HEK293T (cell line): Measurements from ENCODE around the gene C2CD2.

Experiments used
- CTCF ChIA-PET: fragments of 350-600 bp; formaldehyde crosslinking; extraction: SDS; loops from one replicate; lab custom pipeline; 2021; ENCODE audit warnings: antibody characterized with exemption, inconsistent platforms; lab: Yijun Ruan, JAX
- POLR2A ChIA-PET: fragments of 350-600 bp; formaldehyde crosslinking; extraction: SDS; loops from one replicate; lab custom pipeline; 2020; ENCODE audit warnings: antibody characterized with exemption, inconsistent platforms; lab: Yijun Ruan, JAX
- DNase-seq: peaks from one replicate; pipeline ENCODE4 v3.0.0; 2012; ENCODE audit warnings: mixed read lengths; ENCODE audit errors: extremely low spot score
- ARNT ChIP-seq: fragments of 450-650 bp; IDR thresholded peaks from 2 replicates; pipeline ENCODE4 v1.6.1; 2017; ENCODE audit warnings: mild to moderate bottlenecking
- BHLHE40 ChIP-seq: fragments of 450-650 bp; IDR thresholded peaks from 2 replicates; pipeline ENCODE4 v1.6.1; 2016; ENCODE audit warnings: mild to moderate bottlenecking, moderate library complexity, borderline replicate concordance
- CTBP1 ChIP-seq: fragments of 450-650 bp; IDR thresholded peaks from 2 replicates; pipeline ENCODE4 v1.6.1; 2016; ENCODE audit warnings: borderline replicate concordance
- ELF4 ChIP-seq: fragments of 450-650 bp; IDR thresholded peaks from 2 replicates; pipeline ENCODE4 v1.6.1; 2017; ENCODE audit warnings: antibody characterized with exemption
- FOXA1 ChIP-seq: fragments of 450-650 bp; IDR thresholded peaks from 2 replicates; pipeline ENCODE4 v1.6.1; 2016; ENCODE audit warnings: mild to moderate bottlenecking
- FOXK2 ChIP-seq: fragments of 450-650 bp; IDR thresholded peaks from 2 replicates; pipeline ENCODE4 v1.6.1; 2016; ENCODE audit warnings: mild to moderate bottlenecking
- FOXM1 ChIP-seq: fragments of 450-650 bp; IDR thresholded peaks from 2 replicates; pipeline ENCODE4 v1.6.1; 2017; ENCODE audit warnings: mild to moderate bottlenecking, borderline replicate concordance
- HDGF ChIP-seq: fragments of 450-650 bp; IDR thresholded peaks from 2 replicates; pipeline ENCODE4 v1.6.1; 2017; ENCODE audit warnings: antibody characterized with exemption, borderline replicate concordance
- L3MBTL2 ChIP-seq: fragments of 450-650 bp; conservative IDR thresholded peaks from 2 replicates; pipeline ENCODE4 v1.6.1; 2016; ENCODE audit warnings: mild to moderate bottlenecking
- LEF1 ChIP-seq: fragments of 450-650 bp; IDR thresholded peaks from 2 replicates; pipeline ENCODE4 v1.6.1; 2017; ENCODE audit warnings: mild to moderate bottlenecking, borderline replicate concordance
- NFRKB ChIP-seq: fragments of 450-650 bp; IDR thresholded peaks from 2 replicates; pipeline ENCODE4 v1.6.1; 2016; ENCODE audit warnings: mild to moderate bottlenecking, moderate library complexity
- PKNOX1 ChIP-seq: fragments of 450-650 bp; IDR thresholded peaks from 2 replicates; pipeline ENCODE4 v1.6.1; 2016
- SP1 ChIP-seq: fragments of 450-650 bp; IDR thresholded peaks from 2 replicates; pipeline ENCODE4 v1.6.1; 2017
- SUZ12 ChIP-seq: fragments of 450-650 bp; IDR thresholded peaks from 2 replicates; pipeline ENCODE4 v1.6.1; 2016; ENCODE audit warnings: mild to moderate bottlenecking
- TARDBP ChIP-seq: fragments of 450-650 bp; IDR thresholded peaks from 2 replicates; pipeline ENCODE4 v1.6.1; 2016
- ZNF384 ChIP-seq: fragments of 450-650 bp; IDR thresholded peaks from 2 replicates; pipeline ENCODE4 v1.6.1; 2016

Gene C2CD2

GRCh38 chr21:41966041-41966833 is 12.4 kb upstream of the C2CD2 start:
- ChIA-PET CTCF (no interaction called here), POLR2A (no interaction called here)
- no peak for DNase-seq
- TF ChIP-seq LEF1: no peak
- TF ChIP-seq FOXK2: no peak
- no peak for TF ChIP-seq ZNF384
- no peak for TF ChIP-seq FOXM1
- no peak for TF ChIP-seq TARDBP
- TF ChIP-seq ARNT: no peak
- no peak for TF ChIP-seq CTBP1
- no peak for TF ChIP-seq HDGF
- TF ChIP-seq BHLHE40: no peak
- TF ChIP-seq L3MBTL2: no peak
- no peak for TF ChIP-seq PKNOX1
- no peak for TF ChIP-seq FOXA1
- no peak for TF ChIP-seq SP1
- TF ChIP-seq NFRKB: no peak
- TF ChIP-seq SUZ12: no peak
- TF ChIP-seq ELF4: no peak

GRCh38 chr21:41965461-41966013 is 11.7 kb upstream of the C2CD2 start:
- TF ChIP-seq BHLHE40: no peak
- TF ChIP-seq FOXK2: no peak
- TF ChIP-seq PKNOX1: no peak
- TF ChIP-seq FOXA1: no peak
- TF ChIP-seq HDGF: no peak
- no peak for TF ChIP-seq L3MBTL2
- TF ChIP-seq TARDBP: no peak
- ChIA-PET POLR2A (no interaction called here), CTCF (no interaction called here)
- DNase-seq: no peak

GRCh38 chr21:41965045-41965444 is 11.2 kb upstream of the C2CD2 start:
- TF ChIP-seq FOXM1 (no peak), LEF1 (no peak), ZNF384 (no peak), SUZ12 (no peak), TARDBP (no peak), PKNOX1 (no peak), HDGF (no peak), ELF4 (no peak), FOXK2 (no peak), ARNT (no peak), CTBP1 (no peak), NFRKB (no peak), SP1 (no peak)
- ChIA-PET CTCF (no interaction called here), POLR2A (no interaction called here)
- no peak for DNase-seq

- no peak for TF ChIP-seq ZNF384
- no peak for TF ChIP-seq FOXM1
- TF ChIP-seq SP1: no peak
- no peak for TF ChIP-seq FOXK2
- no peak for TF ChIP-seq CTBP1
- no peak for TF ChIP-seq FOXA1
- TF ChIP-seq L3MBTL2: no peak
- TF ChIP-seq BHLHE40: no peak
- no peak for TF ChIP-seq LEF1
- no peak for TF ChIP-seq NFRKB
- TF ChIP-seq PKNOX1: no peak
- no peak for DNase-seq
- ChIA-PET POLR2A (no interaction called here), CTCF (no interaction called here)
These were observed 10.4 kb upstream of the C2CD2 start for GRCh38 chr21:41964171-41964570.

- DNase-seq: no peak
- TF ChIP-seq PKNOX1: no peak
- TF ChIP-seq NFRKB: no peak
- TF ChIP-seq FOXK2: no peak
- no peak for TF ChIP-seq FOXA1
- TF ChIP-seq L3MBTL2: no peak
- TF ChIP-seq SP1: no peak
- TF ChIP-seq ZNF384: no peak
- no peak for TF ChIP-seq ELF4
- TF ChIP-seq BHLHE40: no peak
- no peak for TF ChIP-seq LEF1
- no peak for TF ChIP-seq FOXM1
- no peak for TF ChIP-seq TARDBP
- TF ChIP-seq CTBP1: no peak
- TF ChIP-seq SUZ12: no peak
- TF ChIP-seq HDGF: no peak
- no peak for TF ChIP-seq ARNT
- ChIA-PET CTCF (interaction anchor here (0.6 to 0.7 kb wide), 2 partner anchors 135 to 445 kb away, joined by 3 to 4 read pairs; no protein-coding TSS in a partner anchor), POLR2A (no interaction called here)
These were observed 8.7 kb upstream of the C2CD2 start for GRCh38 chr21:41962425-41962966.
